ENCODE measurements around the gene NUMA1. TPM values are rescaled to one million over a fixed set of nuclear protein-coding genes. Genes with fewer than 3 reads are reported as not detected.

NUMA1 gene
- total and polyA plus RNA-seq, 2 experiments from 2014 or later, result 33.2 to 104 TPM

DNA sequence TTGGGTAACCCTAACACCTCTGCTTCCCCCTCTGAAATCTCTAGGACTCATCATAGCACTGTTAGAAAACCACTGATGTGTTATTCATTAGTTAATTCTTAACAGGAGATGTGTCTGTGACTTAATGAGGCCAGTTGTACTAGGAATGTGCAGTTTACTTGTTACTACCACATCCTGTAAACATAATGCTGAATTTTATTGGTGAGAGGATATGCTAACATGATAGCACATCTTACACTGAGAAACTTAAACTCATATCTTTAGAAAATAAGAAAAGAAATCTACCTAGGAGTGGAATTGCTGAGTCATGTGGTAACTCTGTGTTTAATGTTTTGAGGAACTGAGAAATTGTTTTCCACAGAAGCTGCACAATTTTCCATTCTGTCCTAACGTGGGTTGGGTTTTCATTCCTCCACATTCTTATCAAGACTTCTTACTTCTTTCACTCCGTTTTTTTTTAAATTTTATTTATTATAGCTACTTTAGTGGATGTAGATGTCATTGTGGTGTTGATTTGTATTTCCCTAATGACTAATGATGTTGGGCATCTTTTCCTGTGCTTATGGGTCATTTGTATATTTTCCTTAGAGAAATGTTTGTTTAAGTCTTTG lies 117.8 kb downstream of the NUMA1 start (continued):
- TF ChIP-seq, protein P1, sequence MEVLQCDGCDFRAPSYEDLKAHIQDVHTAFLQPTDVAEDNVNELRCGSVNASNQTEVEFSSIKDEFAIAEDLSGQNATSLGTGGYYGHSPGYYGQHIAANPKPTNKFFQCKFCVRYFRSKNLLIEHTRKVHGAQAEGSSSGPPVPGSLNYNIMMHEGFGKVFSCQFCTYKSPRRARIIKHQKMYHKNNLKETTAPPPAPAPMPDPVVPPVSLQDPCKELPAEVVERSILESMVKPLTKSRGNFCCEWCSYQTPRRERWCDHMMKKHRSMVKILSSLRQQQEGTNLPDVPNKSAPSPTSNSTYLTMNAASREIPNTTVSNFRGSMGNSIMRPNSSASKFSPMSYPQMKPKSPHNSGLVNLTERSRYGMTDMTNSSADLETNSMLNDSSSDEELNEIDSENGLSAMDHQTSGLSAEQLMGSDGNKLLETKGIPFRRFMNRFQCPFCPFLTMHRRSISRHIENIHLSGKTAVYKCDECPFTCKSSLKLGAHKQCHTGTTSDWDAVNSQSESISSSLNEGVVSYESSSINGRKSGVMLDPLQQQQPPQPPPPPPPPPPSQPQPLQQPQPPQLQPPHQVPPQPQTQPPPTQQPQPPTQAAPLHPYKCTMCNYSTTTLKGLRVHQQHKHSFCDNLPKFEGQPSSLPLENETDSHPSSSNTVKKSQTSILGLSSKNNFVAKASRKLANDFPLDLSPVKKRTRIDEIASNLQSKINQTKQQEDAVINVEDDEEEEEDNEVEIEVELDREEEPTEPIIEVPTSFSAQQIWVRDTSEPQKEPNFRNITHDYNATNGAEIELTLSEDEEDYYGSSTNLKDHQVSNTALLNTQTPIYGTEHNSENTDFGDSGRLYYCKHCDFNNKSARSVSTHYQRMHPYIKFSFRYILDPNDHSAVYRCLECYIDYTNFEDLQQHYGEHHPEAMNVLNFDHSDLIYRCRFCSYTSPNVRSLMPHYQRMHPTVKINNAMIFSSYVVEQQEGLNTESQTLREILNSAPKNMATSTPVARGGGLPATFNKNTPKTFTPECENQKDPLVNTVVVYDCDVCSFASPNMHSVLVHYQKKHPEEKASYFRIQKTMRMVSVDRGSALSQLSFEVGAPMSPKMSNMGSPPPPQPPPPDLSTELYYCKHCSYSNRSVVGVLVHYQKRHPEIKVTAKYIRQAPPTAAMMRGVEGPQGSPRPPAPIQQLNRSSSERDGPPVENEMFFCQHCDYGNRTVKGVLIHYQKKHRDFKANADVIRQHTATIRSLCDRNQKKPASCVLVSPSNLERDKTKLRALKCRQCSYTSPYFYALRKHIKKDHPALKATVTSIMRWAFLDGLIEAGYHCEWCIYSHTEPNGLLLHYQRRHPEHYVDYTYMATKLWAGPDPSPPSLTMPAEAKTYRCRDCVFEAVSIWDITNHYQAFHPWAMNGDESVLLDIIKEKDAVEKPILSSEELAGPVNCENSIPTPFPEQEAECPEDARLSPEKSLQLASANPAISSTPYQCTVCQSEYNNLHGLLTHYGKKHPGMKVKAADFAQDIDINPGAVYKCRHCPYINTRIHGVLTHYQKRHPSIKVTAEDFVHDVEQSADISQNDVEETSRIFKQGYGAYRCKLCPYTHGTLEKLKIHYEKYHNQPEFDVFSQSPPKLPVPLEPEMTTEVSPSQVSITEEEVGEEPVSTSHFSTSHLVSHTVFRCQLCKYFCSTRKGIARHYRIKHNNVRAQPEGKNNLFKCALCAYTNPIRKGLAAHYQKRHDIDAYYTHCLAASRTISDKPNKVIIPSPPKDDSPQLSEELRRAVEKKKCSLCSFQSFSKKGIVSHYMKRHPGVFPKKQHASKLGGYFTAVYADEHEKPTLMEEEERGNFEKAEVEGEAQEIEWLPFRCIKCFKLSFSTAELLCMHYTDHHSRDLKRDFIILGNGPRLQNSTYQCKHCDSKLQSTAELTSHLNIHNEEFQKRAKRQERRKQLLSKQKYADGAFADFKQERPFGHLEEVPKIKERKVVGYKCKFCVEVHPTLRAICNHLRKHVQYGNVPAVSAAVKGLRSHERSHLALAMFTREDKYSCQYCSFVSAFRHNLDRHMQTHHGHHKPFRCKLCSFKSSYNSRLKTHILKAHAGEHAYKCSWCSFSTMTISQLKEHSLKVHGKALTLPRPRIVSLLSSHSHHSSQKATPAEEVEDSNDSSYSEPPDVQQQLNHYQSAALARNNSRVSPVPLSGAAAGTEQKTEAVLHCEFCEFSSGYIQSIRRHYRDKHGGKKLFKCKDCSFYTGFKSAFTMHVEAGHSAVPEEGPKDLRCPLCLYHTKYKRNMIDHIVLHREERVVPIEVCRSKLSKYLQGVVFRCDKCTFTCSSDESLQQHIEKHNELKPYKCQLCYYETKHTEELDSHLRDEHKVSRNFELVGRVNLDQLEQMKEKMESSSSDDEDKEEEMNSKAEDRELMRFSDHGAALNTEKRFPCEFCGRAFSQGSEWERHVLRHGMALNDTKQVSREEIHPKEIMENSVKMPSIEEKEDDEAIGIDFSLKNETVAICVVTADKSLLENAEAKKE (CRISPR knock-in tag; IDR thresholded peaks at IDR 0.05), result no peak
- TF ChIP-seq EZH2phosphoT487 (IDR thresholded peaks at IDR 0.05; ENCODE audit: unreplicated experiment), result no peak
- no peak for TF ChIP-seq NANOG (IDR thresholded peaks at IDR 0.05; ENCODE audit: borderline replicate concordance)
- TF ChIP-seq, protein P2, sequence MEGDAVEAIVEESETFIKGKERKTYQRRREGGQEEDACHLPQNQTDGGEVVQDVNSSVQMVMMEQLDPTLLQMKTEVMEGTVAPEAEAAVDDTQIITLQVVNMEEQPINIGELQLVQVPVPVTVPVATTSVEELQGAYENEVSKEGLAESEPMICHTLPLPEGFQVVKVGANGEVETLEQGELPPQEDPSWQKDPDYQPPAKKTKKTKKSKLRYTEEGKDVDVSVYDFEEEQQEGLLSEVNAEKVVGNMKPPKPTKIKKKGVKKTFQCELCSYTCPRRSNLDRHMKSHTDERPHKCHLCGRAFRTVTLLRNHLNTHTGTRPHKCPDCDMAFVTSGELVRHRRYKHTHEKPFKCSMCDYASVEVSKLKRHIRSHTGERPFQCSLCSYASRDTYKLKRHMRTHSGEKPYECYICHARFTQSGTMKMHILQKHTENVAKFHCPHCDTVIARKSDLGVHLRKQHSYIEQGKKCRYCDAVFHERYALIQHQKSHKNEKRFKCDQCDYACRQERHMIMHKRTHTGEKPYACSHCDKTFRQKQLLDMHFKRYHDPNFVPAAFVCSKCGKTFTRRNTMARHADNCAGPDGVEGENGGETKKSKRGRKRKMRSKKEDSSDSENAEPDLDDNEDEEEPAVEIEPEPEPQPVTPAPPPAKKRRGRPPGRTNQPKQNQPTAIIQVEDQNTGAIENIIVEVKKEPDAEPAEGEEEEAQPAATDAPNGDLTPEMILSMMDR (conservative IDR thresholded peaks at IDR 0.05; ENCODE audit: low read depth in 2 of 2), result no peak
- TF ChIP-seq ZNF114 (CRISPR knock-in tag; IDR thresholded peaks at IDR 0.05), result no peak
- TF ChIP-seq POLR2AphosphoS5 (IDR thresholded peaks at IDR 0.05; ENCODE audit: low read depth), result no peak

DNA sequence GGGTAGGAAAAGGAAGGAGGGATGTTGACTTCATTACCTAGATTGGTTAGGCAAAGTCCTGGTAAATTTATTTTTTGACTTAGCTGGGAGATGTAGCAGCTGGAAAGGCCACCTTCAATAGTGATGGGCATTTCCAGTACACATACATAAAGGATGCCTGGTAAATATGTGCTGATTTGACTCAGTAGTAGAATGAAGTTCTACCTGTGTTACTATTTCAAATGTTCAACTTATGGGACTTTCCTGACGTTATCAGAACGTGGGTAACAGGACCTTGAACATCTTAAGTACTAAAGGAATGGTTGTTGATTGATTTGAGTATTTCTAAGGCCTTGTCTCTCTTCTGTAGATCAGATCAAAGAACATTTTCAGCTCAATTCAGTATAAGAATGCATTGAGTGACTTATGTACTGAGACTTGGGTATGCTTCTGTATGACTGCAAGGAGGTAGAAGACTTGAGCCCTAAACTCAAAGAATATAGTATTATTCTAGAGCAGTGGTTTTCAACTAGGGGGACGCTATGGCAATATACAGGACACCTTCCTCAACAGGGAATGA lies 124.4 kb downstream of the NUMA1 start:
- H3K4me1 Mint-ChIP-seq, result no peaks in the 10 kb centered on the region
- Histone ChIP-seq H3K4me2 (no peak overlapping the region), H3K4me1 (ENCODE audit: insufficient read depth) (no peaks in the 10 kb centered on the region), H3K36me3 (ENCODE audit: insufficient read depth) (no peaks in the 10 kb centered on the region), H3K27ac (ENCODE audit: low read depth) (no peak overlapping the region), H3K4me3 (no peak overlapping the region), H3F3A (replicated peaks; ENCODE audit: low read depth) (no peaks in the 10 kb centered on the region), H3K27me3 (ENCODE audit: insufficient read depth) (no peaks in the 10 kb centered on the region), H3K79me2 (replicated peaks; ENCODE audit: insufficient read depth) (peaks cover 63% of the 10 kb centered on the region), H3K9me2 (ENCODE audit: insufficient read depth) (no peaks in the 10 kb centered on the region), H2AFZ (no peak overlapping the region), H4K20me1 (replicated peaks; ENCODE audit: insufficient read depth) (peaks cover 9% of the 10 kb centered on the region)
- no peaks in the 10 kb centered on the region for H3K9me3 Mint-ChIP-seq
- DNase-seq (ENCODE audit: low spot score) (no peak), ATAC-seq (no peak)
- H3K27ac Mint-ChIP-seq, result no peak overlapping the region
- no peaks in the 10 kb centered on the region for H3K27me3 Mint-ChIP-seq (ENCODE audit: insufficient read depth, low read depth, poor library complexity)
- no peak overlapping the region for H3K4me3 Mint-ChIP-seq
- H3K36me3 Mint-ChIP-seq (ENCODE audit: low read depth), result peaks cover 6% of the 10 kb centered on the region
- TF ChIP-seq, protein P2 (conservative IDR thresholded peaks at IDR 0.05; ENCODE audit: low read depth in 2 of 2), result no peak
- TF ChIP-seq POLR2AphosphoS5 (IDR thresholded peaks at IDR 0.05; ENCODE audit: low read depth), result no peak
- TF ChIP-seq EZH2 (IDR thresholded peaks at IDR 0.05; ENCODE audit: low read depth, unreplicated experiment), result no peak
